Activated T-cell treated with anti-CD3 and anti-CD28 coated beads, Interleukin-2, amount 50 U/mL, for 72 hours (primary cell): Measurements from ENCODE around the gene KLRC3. TPM values are rescaled to one million over a fixed set of nuclear protein-coding genes. Genes with fewer than 3 reads are reported as not detected.
A peak's percentile ranks its signal among the peaks of the same experiment; 100 is the strongest.
"Not testable (repeated sequence)": the region's sequence is repeated elsewhere in the genome, so short reads cannot be mapped to it uniquely, and the experiment has no call there.

Experiments used
- ATAC-seq, 2 donors: fragments of 150-1000 bp; cut with Tn5 transposase; replicated peaks in 1 of 2; 2 replicates each; pipeline ENCODE4 v1.10.0; 2021; ENCODE audit warnings: moderate library complexity in 2 of 2, mild to moderate bottlenecking in 1 of 2
- DNase-seq, 2 donors: peaks; one replicate each; pipeline ENCODE4 v3.0.0; 2021 to 2022; ENCODE audit warnings: mixed read lengths in 1 of 2
- H3K27ac Mint-ChIP-seq: one replicate; pipeline ENCODE4 v1.8.0; 2022; ENCODE audit warnings: mild to moderate bottlenecking, moderate library complexity, mixed read lengths
- H3K27me3 Mint-ChIP-seq: one replicate; pipeline ENCODE4 v1.8.0; 2022; ENCODE audit warnings: low read depth, mixed read lengths
- H3K36me3 Mint-ChIP-seq, 2 donors: one replicate each; pipeline ENCODE4 v1.8.0; 2022; ENCODE audit warnings: mixed read lengths in 2 of 2, mild to moderate bottlenecking in 1 of 2; ENCODE audit not compliant: insufficient read depth in 2 of 2
- H3K4me1 Mint-ChIP-seq: one replicate; pipeline ENCODE4 v1.8.0; 2022; ENCODE audit warnings: low read depth, mixed read lengths
- H3K4me3 Mint-ChIP-seq, 2 donors: one replicate each; pipeline ENCODE4 v1.8.0; 2022; ENCODE audit warnings: mild to moderate bottlenecking in 2 of 2, mixed read lengths in 2 of 2, moderate library complexity in 2 of 2
- H3K9me3 Mint-ChIP-seq, 2 donors: one replicate each; pipeline ENCODE4 v1.8.0; 2022; ENCODE audit warnings: mixed read lengths in 2 of 2
- total RNA-seq, 2 donors: library from RNA; stranded (reverse); gene quantifications; one replicate each; pipeline ENCODE4 v1.2.3, GENCODE V29; 2022

Gene KLRC3
- total RNA-seq, 2 donors from 2014 or later = 2.5 to 2.8 TPM

GRCh38 chr12:10378737-10379136, 41.7 kb downstream of the KLRC3 start:
- H3K9me3 Mint-ChIP-seq, DNase-seq, H3K27me3 Mint-ChIP-seq: not testable (repeated sequence)
- Mint-ChIP-seq H3K36me3 (peaks cover 5 to 12% of the 10 kb centered on the region in 2 donors), H3K27ac (peak overlapping the region; percentile 46), H3K4me1 (peaks cover 25% of the 10 kb centered on the region), H3K4me3 (peak overlapping the region in 1 of 2 donors; percentile 40)
- ATAC-seq = peak; percentile 70 to 79

DNA sequence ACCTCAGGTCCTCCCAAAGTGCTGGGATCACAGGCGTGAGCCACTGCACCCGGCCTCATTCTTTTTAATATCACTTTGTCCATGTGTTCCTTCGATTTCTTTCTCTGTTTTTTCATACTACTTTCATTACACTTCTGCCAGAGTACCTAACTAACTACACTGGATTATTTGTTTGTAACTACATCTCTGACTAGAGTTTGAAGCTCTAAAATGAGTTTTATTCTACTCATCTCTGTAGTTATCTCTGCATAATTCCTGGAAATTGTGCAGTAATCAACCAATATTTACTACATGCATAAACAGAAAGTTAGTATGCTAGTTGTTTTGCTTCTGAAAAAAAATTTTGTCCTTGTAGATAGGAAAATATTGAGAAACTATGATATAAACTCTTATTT, 45.8 kb downstream of the KLRC3 start:
- no peaks in the 10 kb centered on the region for H3K9me3 Mint-ChIP-seq
- peaks cover 3 to 7% of the 10 kb centered on the region in 2 donors for H3K36me3 Mint-ChIP-seq
- no peak for ATAC-seq
- H3K27ac Mint-ChIP-seq = peak overlapping the region; percentile 94
- H3K4me3 Mint-ChIP-seq = peak overlapping the region; percentile 43 to 70
- no peaks in the 10 kb centered on the region for H3K27me3 Mint-ChIP-seq
- DNase-seq = no peak
- peaks cover 33% of the 10 kb centered on the region for H3K4me1 Mint-ChIP-seq

GRCh38 chr12:10372559-10372958, 47.8 kb downstream of the KLRC3 start:
- Mint-ChIP-seq H3K36me3 (peaks cover 10 to 20% of the 10 kb centered on the region in 2 donors), H3K27ac (peak overlapping the region; percentile 4), H3K9me3 (no peaks in the 10 kb centered on the region), H3K27me3 (no peaks in the 10 kb centered on the region), H3K4me1 (peaks cover 45% of the 10 kb centered on the region), H3K4me3 (peak overlapping the region in 1 of 2 donors; percentile 46)
- DNase-seq = no peak
- ATAC-seq = peak; percentile 36 to 70

GRCh38 chr12:10371893-10372535, 48.4 kb downstream of the KLRC3 start:
- H3K9me3 Mint-ChIP-seq, H3K27me3 Mint-ChIP-seq, ATAC-seq, DNase-seq: not testable (repeated sequence)
- Mint-ChIP-seq H3K36me3 (peaks cover 10 to 24% of the 10 kb centered on the region in 2 donors), H3K4me1 (peaks cover 47% of the 10 kb centered on the region), H3K27ac (peak overlapping the region; percentile 88), H3K4me3 (peak overlapping the region in 1 of 2 donors; percentile 65)

GRCh38 chr12:10369557-10370415, 50.6 kb downstream of the KLRC3 start:
- H3K36me3 Mint-ChIP-seq = peaks cover 8 to 19% of the 10 kb centered on the region in 2 donors
- H3K4me1 Mint-ChIP-seq = peaks cover 47% of the 10 kb centered on the region
- no peak for ATAC-seq

DNA sequence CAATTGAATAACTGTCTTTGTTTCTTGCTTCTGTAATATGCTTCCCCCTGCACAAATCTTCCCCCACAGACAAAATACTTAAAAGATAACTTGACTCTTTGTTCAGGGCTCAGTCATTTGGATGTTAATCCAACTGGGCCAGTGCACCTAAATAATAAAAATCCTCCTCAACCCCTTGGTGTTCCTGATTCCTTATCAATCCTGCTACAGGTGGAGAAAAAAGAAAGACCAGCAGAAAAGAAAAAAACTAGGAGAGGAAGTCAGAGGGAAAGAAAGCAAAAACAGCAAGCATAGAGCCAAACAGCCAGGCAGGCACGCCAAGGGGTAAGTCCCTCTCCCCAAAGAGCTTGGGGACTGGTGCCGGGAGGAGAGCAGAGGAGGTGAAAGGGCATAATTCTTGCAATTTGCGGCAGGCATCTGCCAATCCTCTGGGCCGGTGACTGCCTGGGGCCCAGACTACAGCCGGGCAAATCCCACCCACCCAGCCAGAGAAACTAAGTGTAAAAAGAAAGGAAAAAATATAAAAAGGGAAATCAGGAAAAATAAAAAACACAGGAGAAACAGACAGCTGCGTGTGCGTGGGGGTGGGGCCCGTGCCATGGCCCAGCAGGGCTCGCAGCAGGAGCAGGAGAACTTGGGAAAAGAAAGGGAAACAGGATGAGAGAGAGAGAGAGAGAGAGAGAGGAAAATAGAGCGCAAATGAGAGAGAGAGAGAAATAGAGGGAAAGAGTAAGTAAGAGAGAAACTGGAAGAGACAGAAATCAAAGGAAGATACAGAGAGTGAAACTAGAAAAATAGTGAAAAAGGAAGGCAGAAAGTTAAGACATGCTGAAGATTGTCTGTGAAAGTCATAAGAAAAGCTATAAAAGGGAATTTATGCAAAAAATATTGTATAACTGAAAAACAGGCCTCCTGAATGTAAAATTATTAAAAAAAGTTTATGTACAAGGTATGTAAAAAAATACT, 51.9 kb downstream of the KLRC3 start:
- H3K27me3 Mint-ChIP-seq = no peaks in the 10 kb centered on the region
- no peak for ATAC-seq
- no peaks in the 10 kb centered on the region for H3K9me3 Mint-ChIP-seq
- no peak for DNase-seq
- H3K27ac Mint-ChIP-seq = peak overlapping the region; percentile 38
- H3K36me3 Mint-ChIP-seq = peaks cover 8 to 19% of the 10 kb centered on the region in 2 donors
- H3K4me1 Mint-ChIP-seq = peaks cover 39% of the 10 kb centered on the region
- H3K4me3 Mint-ChIP-seq = peak overlapping the region; percentile 50 to 52

More at GRCh38 chr12:10369557-10370415, 50.6 kb downstream of the KLRC3 start:
- no peaks in the 10 kb centered on the region for H3K9me3 Mint-ChIP-seq
- H3K27ac Mint-ChIP-seq = peak overlapping the region; percentile 44
- no peak for DNase-seq
- peak overlapping the region; percentile 54 to 60 for H3K4me3 Mint-ChIP-seq
- no peaks in the 10 kb centered on the region for H3K27me3 Mint-ChIP-seq

GRCh38 chr12:10367714-10368113, 52.7 kb downstream of the KLRC3 start:
- not testable (repeated sequence) for H3K9me3 Mint-ChIP-seq, H3K27ac Mint-ChIP-seq, ATAC-seq, DNase-seq, H3K27me3 Mint-ChIP-seq
- peaks cover 8 to 19% of the 10 kb centered on the region in 2 donors for H3K36me3 Mint-ChIP-seq
- H3K4me3 Mint-ChIP-seq = peak overlapping the region in 1 of 2 donors; percentile 52
- H3K4me1 Mint-ChIP-seq = peaks cover 35% of the 10 kb centered on the region

- Mint-ChIP-seq H3K27me3 (no peaks in the 10 kb centered on the region), H3K27ac (no peak overlapping the region), H3K4me3 (peak overlapping the region in 1 of 2 donors; percentile 23), H3K36me3 (peaks cover 8 to 19% of the 10 kb centered on the region in 2 donors), H3K9me3 (no peaks in the 10 kb centered on the region), H3K4me1 (peaks cover 27% of the 10 kb centered on the region)
- DNase-seq (no peak), ATAC-seq (no peak)
Observed at GRCh38 chr12:10366875-10367274, 53.5 kb downstream of the KLRC3 start.

GRCh38 chr12:10365696-10366405, 54.5 kb downstream of the KLRC3 start:
- no peaks in the 10 kb centered on the region for H3K9me3 Mint-ChIP-seq
- no peak for DNase-seq
- no peak overlapping the region for H3K4me3 Mint-ChIP-seq
- peaks cover 8 to 19% of the 10 kb centered on the region in 2 donors for H3K36me3 Mint-ChIP-seq
- no peak for ATAC-seq
- no peaks in the 10 kb centered on the region for H3K27me3 Mint-ChIP-seq
- peaks cover 30% of the 10 kb centered on the region for H3K4me1 Mint-ChIP-seq
- no peak overlapping the region for H3K27ac Mint-ChIP-seq

- DNase-seq (peak; percentile 68 to 74), ATAC-seq (peak; percentile 78 to 80)
- Mint-ChIP-seq H3K27ac (no peak overlapping the region), H3K36me3 (peaks cover 8 to 19% of the 10 kb centered on the region in 2 donors), H3K9me3 (no peaks in the 10 kb centered on the region), H3K4me3 (no peak overlapping the region), H3K4me1 (peaks cover 38% of the 10 kb centered on the region), H3K27me3 (no peaks in the 10 kb centered on the region)
Observed at GRCh38 chr12:10364815-10365622, 55.4 kb downstream of the KLRC3 start.

- ATAC-seq (peak; percentile 72 to 74), DNase-seq (peak; percentile 38 to 40)
- no peak overlapping the region for H3K27ac Mint-ChIP-seq
- H3K4me1 Mint-ChIP-seq = peaks cover 42% of the 10 kb centered on the region
- no peaks in the 10 kb centered on the region for H3K9me3 Mint-ChIP-seq
- H3K4me3 Mint-ChIP-seq = no peak overlapping the region
- no peaks in the 10 kb centered on the region for H3K27me3 Mint-ChIP-seq
- H3K36me3 Mint-ChIP-seq = peaks cover 8 to 19% of the 10 kb centered on the region in 2 donors
Observed at GRCh38 chr12:10363914-10364814, 56.2 kb downstream of the KLRC3 start.
